Nephron (organoid): Measurements from ENCODE around the gene IGF2BP2.
"Not testable (repeated sequence)": the region's sequence is repeated elsewhere in the genome, so short reads cannot be mapped to it uniquely, and the experiment has no call there.

Experiments used
- H3K27ac Mint-ChIP-seq, 3 experiments: 2 replicates each; pipeline ENCODE4 v1.8.0; 2020; ENCODE audit warnings: mixed read lengths in 3 of 3, mild to moderate bottlenecking in 2 of 3, moderate library complexity in 1 of 3
- H3K27me3 Mint-ChIP-seq: 2 replicates; pipeline ENCODE4 v1.8.0; 2021; ENCODE audit warnings: low read depth, mild to moderate bottlenecking, moderate library complexity, mixed read lengths
- H3K36me3 Mint-ChIP-seq: 2 replicates; pipeline ENCODE4 v1.8.0; 2020; ENCODE audit warnings: low read depth, mixed read lengths
- H3K4me1 Mint-ChIP-seq: 2 replicates; pipeline ENCODE4 v1.8.0; 2020; ENCODE audit warnings: mixed read lengths
- H3K4me3 Mint-ChIP-seq, 3 experiments: 2 replicates each; pipeline ENCODE4 v1.8.0; 2020; ENCODE audit warnings: mild to moderate bottlenecking in 3 of 3, mixed read lengths in 3 of 3, moderate library complexity in 2 of 3
- H3K9me3 Mint-ChIP-seq: 2 replicates; pipeline ENCODE4 v1.8.0; 2020; ENCODE audit warnings: mixed read lengths
- TF ChIP-seq, protein P1 (sequence below), 3 experiments: fragments of 200-600 bp; sonication (generic); IDR thresholded peaks; one replicate each; pipeline ENCODE4 v1.5.0; 2021; ENCODE audit warnings: antibody characterized with exemption in 3 of 3; ENCODE audit not compliant: unreplicated experiment in 3 of 3

The IGF2BP2 gene

DNA sequence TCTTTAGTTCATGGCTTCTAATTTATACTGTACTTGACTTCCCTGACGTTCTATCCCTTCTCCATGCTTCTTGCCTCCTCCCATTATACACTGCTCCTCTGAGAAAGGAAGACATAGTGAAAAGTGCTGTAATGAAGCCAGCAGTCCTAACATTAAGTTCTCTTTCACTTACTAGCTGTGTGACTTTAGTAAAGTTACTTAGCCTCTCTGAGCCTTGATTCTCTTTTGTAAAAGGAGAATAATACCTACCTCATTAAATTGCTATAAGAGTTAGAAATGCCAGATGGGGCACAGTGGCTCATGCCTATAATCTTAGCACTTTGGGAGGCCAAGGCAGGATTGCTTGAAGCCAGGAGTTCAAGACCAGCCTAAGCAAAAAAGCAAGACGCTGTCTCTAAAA is 18.8 kb upstream of the IGF2BP2 start:
- H3K4me1 Mint-ChIP-seq = no peaks in the 10 kb centered on the region
- H3K27me3 Mint-ChIP-seq = no peaks in the 10 kb centered on the region
- no peak overlapping the region for H3K4me3 Mint-ChIP-seq
- H3K27ac Mint-ChIP-seq = no peak overlapping the region
- no peaks in the 10 kb centered on the region for H3K9me3 Mint-ChIP-seq
- H3K36me3 Mint-ChIP-seq = no peaks in the 10 kb centered on the region
- TF ChIP-seq, protein P1, sequence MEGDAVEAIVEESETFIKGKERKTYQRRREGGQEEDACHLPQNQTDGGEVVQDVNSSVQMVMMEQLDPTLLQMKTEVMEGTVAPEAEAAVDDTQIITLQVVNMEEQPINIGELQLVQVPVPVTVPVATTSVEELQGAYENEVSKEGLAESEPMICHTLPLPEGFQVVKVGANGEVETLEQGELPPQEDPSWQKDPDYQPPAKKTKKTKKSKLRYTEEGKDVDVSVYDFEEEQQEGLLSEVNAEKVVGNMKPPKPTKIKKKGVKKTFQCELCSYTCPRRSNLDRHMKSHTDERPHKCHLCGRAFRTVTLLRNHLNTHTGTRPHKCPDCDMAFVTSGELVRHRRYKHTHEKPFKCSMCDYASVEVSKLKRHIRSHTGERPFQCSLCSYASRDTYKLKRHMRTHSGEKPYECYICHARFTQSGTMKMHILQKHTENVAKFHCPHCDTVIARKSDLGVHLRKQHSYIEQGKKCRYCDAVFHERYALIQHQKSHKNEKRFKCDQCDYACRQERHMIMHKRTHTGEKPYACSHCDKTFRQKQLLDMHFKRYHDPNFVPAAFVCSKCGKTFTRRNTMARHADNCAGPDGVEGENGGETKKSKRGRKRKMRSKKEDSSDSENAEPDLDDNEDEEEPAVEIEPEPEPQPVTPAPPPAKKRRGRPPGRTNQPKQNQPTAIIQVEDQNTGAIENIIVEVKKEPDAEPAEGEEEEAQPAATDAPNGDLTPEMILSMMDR (IDR thresholded peaks at IDR 0.05; ENCODE audit: unreplicated experiment in 3 of 3) = no peak

DNA sequence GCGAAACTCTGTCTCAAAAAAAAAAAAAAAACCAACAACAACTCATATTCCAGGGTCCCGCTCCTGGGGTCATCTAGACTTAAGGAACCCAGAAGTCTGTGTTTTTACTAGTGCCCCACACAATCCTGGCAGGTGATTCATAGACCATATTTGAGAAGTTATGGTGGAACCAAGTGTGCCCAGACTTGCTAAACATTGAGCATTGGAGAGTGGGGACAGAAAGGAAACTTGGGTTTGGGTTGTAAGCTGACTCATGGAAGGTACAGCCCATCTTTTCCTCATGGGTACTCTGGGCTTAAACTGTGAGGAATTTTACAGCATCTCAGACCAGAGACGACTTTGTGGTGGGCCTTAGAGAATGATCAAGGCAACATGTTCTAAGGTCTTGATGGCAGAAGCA is 18.3 kb upstream of the IGF2BP2 start:
- Mint-ChIP-seq H3K27ac (no peak overlapping the region), H3K9me3 (no peaks in the 10 kb centered on the region), H3K27me3 (no peaks in the 10 kb centered on the region), H3K4me1 (no peaks in the 10 kb centered on the region), H3K4me3 (no peak overlapping the region), H3K36me3 (no peaks in the 10 kb centered on the region)
- TF ChIP-seq, protein P1 (IDR thresholded peaks at IDR 0.05; ENCODE audit: unreplicated experiment in 3 of 3) = no peak

DNA sequence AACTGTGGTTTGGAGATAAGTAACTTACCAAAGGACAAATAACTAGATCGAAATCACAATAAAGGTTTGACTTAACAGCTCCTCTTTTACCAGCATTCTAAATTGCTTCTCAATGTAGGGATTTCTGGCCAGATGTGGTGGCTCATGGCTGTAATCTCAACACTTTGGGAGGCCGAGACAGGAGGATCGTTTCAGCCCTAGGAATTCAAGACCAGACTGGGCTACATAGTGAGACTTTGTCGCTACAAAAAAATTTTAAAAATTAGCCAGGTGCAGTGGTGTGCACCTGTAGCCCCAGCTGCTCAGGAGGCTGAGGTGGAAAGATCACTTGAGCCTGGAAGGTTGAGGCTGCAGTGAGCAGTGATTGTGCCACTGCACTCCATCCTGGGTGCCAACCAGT is 17.4 kb upstream of the IGF2BP2 start:
- TF ChIP-seq, protein P1 (IDR thresholded peaks at IDR 0.05; ENCODE audit: unreplicated experiment in 3 of 3) = no peak
- no peaks in the 10 kb centered on the region for H3K4me1 Mint-ChIP-seq
- H3K27ac Mint-ChIP-seq = no peak overlapping the region
- H3K4me3 Mint-ChIP-seq = no peak overlapping the region
- no peaks in the 10 kb centered on the region for H3K27me3 Mint-ChIP-seq
- H3K9me3 Mint-ChIP-seq = no peaks in the 10 kb centered on the region
- no peaks in the 10 kb centered on the region for H3K36me3 Mint-ChIP-seq

DNA sequence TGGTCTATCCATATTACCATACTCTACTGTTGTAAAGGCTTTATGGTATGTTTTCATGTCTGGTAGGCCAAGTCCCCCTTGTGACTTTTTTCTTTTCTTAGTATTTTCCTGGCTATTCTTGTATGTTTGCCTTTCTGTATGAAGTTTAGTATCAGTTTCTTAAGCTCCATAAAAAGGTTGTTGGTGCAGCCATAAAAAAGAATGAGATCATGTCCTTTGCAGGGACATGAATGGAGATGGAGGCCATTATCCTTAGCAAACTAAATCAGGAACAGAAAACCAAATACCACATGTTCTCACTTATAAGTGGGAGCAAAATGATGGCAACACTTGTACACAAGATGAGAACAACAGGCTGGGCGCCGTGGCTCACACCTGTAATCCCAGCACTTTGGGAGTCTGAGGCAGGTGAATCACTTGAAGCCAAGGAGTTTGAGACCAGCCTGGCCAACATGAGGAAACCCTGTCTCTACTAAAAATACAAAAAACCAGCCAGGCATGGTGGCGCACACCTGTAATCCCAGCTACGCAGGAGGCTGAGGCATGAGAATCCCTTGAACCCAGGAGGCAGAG is 13.7 kb upstream of the IGF2BP2 start:
- not testable (repeated sequence) for H3K9me3 Mint-ChIP-seq, H3K27me3 Mint-ChIP-seq, H3K4me3 Mint-ChIP-seq, H3K36me3 Mint-ChIP-seq, H3K4me1 Mint-ChIP-seq
- peak overlapping the region in 1 of 3 experiments; percentile 49 for H3K27ac Mint-ChIP-seq

DNA sequence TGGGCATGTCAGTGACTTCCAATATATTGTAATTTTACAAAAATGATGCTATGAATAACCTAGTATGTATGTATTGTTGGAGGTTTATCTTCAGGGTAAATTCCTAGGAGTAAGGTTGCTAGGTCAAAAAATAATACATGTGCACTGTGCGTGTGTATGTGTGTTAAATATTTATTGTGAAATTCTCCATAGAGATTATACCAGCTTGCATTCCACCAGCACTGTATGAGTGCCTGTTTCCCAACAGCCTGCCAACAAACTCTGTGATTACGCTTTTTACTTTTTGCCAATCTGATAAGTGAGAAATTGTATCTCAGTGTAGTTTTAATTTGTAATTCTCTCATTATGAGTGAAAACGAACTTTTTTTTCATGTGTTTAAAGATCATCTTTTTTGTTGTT is 12.6 kb upstream of the IGF2BP2 start:
- Mint-ChIP-seq H3K9me3 (peaks cover 2% of the 10 kb centered on the region), H3K4me1 (no peaks in the 10 kb centered on the region), H3K27ac (peak overlapping the region in 1 of 3 experiments; percentile 29), H3K4me3 (no peak overlapping the region), H3K36me3 (no peaks in the 10 kb centered on the region), H3K27me3 (no peaks in the 10 kb centered on the region)
- TF ChIP-seq, protein P1 (IDR thresholded peaks at IDR 0.05; ENCODE audit: unreplicated experiment in 3 of 3) = no peak

DNA sequence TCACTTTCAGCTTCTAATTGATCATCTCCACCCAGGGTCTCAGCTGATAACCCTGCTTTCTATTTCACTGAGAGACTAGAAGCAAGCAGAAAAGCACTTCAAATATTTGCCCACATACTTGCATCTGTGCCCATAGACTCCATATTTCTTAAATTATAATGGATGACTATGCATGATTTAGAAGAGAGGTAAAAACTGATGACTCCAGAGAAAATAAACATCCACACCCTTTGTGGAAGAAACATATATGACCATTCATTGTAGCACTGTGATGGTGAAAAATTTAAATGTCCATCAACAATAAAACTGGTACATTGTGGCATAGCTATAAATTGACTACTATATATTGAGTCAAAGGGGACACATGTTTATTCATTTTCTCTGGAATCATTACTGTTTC is 7.1 kb upstream of the IGF2BP2 start:
- no peak overlapping the region for H3K4me3 Mint-ChIP-seq
- H3K4me1 Mint-ChIP-seq = peaks cover 5% of the 10 kb centered on the region
- TF ChIP-seq, protein P1 (IDR thresholded peaks at IDR 0.05; ENCODE audit: unreplicated experiment in 3 of 3) = no peak
- H3K27ac Mint-ChIP-seq = no peak overlapping the region
- peaks cover 11% of the 10 kb centered on the region for H3K9me3 Mint-ChIP-seq
- H3K27me3 Mint-ChIP-seq = no peaks in the 10 kb centered on the region
- peaks cover 40% of the 10 kb centered on the region for H3K36me3 Mint-ChIP-seq
